Sigmoid colon (tissue), 4 donors: ENCODE measurements around the gene VRTN.

Experiments used
- POLR2AphosphoS5 ChIP-seq, 4 donors: sonication (generic); formaldehyde crosslinking; IDR thresholded peaks; one replicate each; pipeline ENCODE4 v1.6.1; 2017; ENCODE audit warnings: antibody characterized with exemption in 4 of 4
- TF ChIP-seq, protein P1 (sequence below), 4 experiments: fragments of 450-650 bp in 3 of 4; fragments of 200-600 bp in 1 of 4; IDR thresholded peaks; one replicate each; pipeline ENCODE4 v1.5.1; 2016 to 2019; ENCODE audit warnings: antibody characterized with exemption in 4 of 4, mild to moderate bottlenecking in 3 of 4, moderate library complexity in 2 of 4

GRCh38 chr14:74333909-74334308 lies 14.4 kb upstream of the VRTN start:
- TF ChIP-seq, protein P1, sequence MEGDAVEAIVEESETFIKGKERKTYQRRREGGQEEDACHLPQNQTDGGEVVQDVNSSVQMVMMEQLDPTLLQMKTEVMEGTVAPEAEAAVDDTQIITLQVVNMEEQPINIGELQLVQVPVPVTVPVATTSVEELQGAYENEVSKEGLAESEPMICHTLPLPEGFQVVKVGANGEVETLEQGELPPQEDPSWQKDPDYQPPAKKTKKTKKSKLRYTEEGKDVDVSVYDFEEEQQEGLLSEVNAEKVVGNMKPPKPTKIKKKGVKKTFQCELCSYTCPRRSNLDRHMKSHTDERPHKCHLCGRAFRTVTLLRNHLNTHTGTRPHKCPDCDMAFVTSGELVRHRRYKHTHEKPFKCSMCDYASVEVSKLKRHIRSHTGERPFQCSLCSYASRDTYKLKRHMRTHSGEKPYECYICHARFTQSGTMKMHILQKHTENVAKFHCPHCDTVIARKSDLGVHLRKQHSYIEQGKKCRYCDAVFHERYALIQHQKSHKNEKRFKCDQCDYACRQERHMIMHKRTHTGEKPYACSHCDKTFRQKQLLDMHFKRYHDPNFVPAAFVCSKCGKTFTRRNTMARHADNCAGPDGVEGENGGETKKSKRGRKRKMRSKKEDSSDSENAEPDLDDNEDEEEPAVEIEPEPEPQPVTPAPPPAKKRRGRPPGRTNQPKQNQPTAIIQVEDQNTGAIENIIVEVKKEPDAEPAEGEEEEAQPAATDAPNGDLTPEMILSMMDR (IDR thresholded peaks at IDR 0.05): no peak
- TF ChIP-seq POLR2AphosphoS5 (IDR thresholded peaks at IDR 0.05): no peak
